ENCODE measurements around the gene PHEX.

The PHEX gene

GRCh38 chrX:22109442-22109841 lies 77.3 kb downstream of the PHEX start:
- DNase-seq = no peak

- no peak for DNase-seq
These were observed 78.8 kb downstream of the PHEX start for GRCh38 chrX:22110729-22111494.

DNA sequence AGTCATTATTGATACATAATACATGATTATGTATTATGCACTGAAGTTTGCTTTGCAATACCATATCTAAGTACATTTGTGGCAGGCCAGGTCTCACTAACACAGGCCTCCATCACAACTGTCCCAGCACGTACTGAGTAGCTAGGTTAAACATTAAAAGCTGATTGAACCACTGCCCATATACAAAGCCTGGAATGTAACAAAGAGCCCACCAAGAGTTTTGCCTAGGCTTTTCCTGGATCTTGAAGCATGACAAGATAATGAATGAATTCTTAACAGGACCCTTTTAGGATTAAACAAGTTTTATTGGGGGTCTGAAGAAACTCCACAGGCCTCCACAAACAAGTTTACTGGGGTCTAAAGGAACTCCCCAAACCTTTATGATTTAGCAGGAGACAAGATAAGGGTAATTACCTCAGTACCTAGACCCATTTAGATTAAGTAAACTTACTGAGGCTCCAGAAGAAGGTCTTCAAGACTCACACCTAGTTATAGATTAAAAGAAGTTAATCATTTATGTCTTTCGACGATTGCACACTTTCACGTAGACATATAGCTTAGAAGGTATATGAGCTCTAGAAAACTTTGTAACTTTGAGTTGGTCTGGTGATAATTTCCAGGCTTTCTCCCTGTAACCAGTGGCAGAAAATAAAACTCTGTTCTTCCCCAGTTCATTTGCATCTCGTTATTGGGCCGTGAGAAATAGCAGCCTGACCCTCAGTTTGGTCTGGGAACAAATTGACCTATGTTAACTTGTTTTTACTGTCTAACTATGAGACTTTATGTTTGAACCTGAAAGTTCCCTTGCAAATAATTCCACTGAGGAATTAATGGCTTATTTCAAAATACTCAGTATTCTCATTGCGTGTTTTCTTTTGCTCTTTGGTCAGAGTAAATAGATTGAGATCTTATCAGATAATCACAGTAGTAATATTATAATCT lies 84.8 kb downstream of the PHEX start:
- DNase-seq = no peak

- DNase-seq = no peak
These were observed 85.5 kb downstream of the PHEX start for GRCh38 chrX:22117633-22118032.

DNA sequence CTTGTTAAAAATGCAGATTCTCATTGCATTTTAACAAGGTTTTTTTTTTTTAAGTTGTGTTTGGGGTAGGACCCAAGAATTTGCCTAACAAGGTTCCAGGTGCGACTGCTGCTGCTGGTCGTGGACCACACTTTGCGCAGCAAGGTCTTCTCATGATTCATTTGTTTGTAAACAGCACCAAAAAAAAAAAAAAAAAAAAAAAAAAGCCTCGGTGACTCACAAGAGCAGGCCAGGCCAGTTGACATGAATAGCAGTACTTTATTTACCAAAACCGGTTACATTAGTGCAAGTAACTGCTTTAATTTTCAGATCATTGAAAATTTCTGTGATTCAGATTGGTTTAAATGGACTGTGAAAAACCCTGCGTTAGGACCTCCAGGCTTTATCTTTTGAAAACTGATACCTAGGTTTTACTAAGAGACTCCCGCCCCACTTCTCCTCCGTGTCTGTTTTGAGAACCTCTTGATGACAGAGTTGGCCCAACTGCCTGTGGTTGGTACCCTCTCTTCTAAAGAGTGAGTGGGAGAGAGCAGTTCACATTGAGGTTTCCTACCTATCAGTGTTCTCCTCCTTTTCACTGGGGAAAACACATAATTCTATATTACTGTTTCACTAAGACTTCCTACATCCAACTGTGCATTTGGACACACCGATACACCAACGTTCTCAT lies 86.2 kb downstream of the PHEX start:
- DNase-seq = no peak

DNA sequence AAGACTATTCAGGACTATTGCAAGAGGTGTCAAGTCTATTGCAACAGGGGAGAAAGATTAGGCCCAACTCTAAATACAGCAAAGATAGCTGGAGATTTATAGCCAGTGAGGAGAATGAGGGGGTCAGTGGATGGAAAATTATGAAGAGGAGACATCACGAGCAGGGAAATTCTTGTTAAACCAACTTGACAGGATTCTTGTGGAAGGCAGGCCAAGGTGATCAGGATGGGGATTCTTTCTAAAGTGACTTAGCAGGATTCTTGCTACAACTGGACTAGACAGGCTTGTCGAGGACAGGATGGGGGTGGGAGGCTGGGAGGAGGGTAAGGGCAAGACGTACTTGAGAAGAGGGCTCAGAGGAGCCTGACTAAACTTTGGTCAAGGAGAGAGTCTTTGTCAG lies 89.0 kb downstream of the PHEX start:
- DNase-seq = no peak

DNA sequence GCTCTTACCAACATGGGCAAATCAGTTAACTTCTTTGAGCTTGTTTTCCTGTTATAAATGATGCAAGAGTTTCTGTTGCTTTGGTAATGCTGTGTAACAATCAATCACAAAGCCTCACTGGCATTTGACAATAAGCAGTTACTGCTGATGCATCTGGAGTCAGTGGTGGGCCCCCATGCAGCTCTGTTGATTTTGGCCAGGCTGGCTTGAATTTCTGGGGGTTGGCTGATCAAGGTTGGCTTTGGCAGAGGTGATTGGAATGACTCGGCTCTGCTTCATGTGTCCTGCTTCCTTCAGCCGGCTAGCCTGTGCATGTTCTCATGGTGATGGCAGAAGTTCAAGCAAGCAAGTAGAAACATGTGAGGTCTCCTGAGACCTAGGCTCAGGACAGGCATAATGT lies 90.4 kb downstream of the PHEX start:
- no peak for DNase-seq

DNA sequence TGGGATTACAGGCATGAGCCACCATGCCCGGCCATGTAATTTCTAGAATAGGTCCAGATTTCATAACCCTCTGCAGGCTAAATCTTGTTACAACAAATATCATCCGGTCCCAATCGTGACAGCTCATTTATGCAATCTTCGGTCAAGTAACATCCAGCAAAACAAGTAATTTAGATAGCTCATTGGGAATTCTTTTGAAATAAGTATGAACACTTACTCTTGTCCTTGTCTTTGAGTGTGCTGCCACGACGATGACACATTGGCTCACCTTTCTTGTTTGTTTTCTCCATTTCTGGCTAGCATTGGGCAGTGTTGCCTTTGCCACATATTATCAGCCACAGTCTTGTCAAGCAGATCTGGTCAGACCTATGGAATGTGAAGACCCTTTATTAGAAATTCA lies 92.0 kb downstream of the PHEX start:
- DNase-seq = no peak

GRCh38 chrX:22125481-22125880 lies 93.4 kb downstream of the PHEX start:
- no peak for DNase-seq

GRCh38 chrX:22126327-22126726 lies 94.2 kb downstream of the PHEX start:
- DNase-seq = no peak

GRCh38 chrX:22128961-22129360 lies 96.8 kb downstream of the PHEX start:
- DNase-seq = no peak

GRCh38 chrX:22134681-22135080 lies 102.6 kb downstream of the PHEX start:
- no peak for DNase-seq

- DNase-seq = no peak
These were observed 103.1 kb downstream of the PHEX start for GRCh38 chrX:22135171-22135711.

GRCh38 chrX:22135994-22136684 lies 104.0 kb downstream of the PHEX start:
- peak; percentile 36 for DNase-seq

DNA sequence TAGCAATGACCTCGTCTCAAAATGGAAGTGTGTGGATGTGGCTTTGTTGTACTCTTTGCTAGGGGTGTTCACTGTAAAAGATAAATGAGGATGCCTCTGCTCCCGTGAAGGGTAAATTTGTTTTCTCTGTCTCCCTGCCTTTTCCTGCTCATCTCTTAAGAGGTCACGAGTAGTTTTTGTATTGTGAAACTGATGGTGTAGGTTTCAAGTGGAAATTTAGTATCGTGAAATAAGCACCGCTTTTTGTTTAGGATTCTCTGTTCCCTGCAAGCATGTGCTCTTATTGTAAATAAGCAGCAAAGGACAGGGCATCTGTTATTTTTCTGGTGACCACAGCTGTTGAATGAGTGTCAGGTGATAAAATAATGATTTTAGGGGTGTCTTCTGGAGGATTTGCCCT lies 104.6 kb downstream of the PHEX start:
- DNase-seq = no peak

DNA sequence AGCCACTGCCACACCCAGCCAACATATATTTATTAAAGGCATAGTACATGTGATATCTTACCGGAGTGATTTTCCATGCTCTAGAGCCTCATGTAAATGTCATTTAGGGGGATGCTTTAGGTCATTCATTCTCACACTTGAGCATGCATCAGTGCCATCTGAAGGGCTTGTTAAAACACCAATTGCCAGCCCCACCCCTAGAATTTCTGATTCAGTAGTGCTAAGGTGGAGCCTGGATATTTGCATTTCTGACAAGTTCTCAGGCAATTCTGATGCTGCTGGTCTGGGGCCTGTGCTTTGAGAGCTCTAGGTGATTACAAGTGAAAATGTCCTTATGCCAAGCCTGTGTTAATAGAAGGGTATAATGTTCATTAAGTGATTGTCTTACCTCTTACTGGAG lies 107.7 kb downstream of the PHEX start:
- DNase-seq = no peak

DNA sequence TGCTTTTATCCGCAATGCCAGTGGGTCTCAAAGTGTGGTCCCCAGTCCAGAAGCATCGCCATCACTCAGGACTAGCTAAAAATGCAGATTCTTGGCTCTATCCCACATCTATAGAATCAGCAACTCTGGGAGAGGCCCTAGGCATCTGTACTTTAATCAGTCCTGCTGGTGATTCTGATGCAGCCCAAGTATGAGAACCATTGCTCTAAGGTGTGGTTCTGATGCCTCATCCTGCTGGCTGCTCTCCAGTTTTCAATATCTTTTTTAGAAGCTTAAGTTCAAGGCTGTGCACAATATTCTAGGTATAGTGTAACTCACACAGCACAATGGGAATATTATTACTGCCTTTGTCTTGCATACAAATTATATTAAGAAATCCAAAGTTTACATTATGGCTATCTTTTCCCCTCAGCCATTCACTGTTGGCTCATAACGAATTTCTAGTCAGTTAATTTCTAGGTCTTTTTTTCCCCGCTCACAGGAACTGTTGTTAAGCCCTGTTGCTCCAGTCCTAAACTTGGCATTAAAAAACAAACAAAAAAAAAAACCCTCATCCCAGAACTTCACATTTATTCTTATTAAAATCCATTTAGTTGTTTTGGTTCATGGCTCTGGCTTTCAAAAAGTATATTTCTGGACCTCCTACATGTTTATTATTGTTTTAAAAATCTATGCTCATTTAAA lies 109.1 kb downstream of the PHEX start:
- no peak for DNase-seq

DNA sequence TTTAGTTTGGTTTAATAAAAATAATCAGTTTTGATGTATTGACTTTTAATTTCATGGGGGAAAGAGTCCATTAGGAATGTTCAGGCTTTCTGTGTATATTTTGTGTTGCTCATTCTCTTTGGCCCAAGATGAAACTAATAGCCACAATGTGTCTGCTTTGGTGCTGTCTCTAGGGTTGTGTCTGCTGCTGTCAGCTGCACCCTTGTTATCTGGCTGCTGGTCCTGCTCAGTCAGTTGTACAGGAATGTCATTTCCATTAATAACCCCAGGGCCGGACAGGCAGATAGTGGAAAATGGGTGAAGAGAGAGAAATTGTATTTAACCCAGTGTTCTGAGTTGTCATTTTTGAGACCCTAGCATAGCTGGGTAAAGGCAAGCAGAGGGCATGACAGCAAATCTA lies 115.1 kb downstream of the PHEX start:
- DNase-seq = no peak

- no peak for DNase-seq
These were observed 115.8 kb downstream of the PHEX start for GRCh38 chrX:22147942-22148341.

DNA sequence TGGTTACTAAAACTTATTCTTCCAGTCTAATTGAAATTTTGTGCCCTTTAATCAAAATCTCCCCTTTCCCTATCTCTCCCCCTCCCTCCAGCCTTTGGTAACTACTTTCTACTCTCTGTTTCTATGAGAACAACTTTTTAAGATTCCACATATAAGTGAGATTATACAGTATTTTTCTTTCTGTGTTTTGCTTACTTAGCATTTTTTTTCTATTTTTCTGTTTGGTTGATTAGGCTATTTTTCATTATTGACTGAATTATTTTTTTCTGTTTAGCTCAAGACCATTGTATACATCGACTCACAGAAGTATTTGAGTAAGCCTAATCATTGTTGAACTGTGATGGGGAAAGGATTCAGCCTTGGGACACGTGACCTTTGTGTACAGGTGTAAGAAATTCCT lies 116.4 kb downstream of the PHEX start:
- no peak for DNase-seq

GRCh38 chrX:22150371-22150770 lies 118.2 kb downstream of the PHEX start:
- DNase-seq = no peak

DNA sequence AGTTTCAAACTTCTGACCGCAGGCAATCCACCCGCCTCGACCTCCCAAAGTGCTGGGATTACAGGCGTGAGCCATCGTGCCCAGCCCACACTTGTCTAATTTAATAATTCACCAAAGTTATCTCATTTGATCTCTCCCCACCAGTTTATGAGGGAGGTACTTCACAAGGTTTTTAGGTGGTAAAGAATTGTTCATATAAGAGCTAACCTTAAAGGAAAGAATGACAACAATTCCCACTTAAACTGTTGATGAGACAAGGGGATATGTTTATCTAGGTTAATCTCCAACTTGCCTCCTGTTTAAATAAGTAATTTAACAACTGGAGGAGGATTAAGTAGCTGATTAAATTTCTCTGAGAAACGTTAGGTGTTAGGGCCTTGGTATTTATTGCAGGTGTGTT lies 123.0 kb downstream of the PHEX start:
- no peak for DNase-seq
